Pancreas (tissue), 10 donors: Measurements from ENCODE around the gene BAK1. TPM values are rescaled to one million over a fixed set of nuclear protein-coding genes. Genes with fewer than 3 reads are reported as not detected.
"Not testable (repeated sequence)": the region's sequence is repeated elsewhere in the genome, so short reads cannot be mapped to it uniquely, and the experiment has no call there.

Source experiments
- ATAC-seq, 4 donors: fragments of 200-7000 bp; cut with Tn5 transposase; one replicate each; pipeline versions ENCODE4 v1.8.0 to v1.9.1; 2020; ENCODE audit warnings: mild to moderate bottlenecking in 4 of 4, moderate library complexity in 4 of 4
- DNase-seq, 6 donors: peaks; one replicate each; pipeline ENCODE4 v3.0.0-alpha.2; 2020
- FAIRE-seq: peaks from 2 replicates; lab custom pipeline; 2012; peaks lifted over from hg19 to GRCh38; lab: Jason Lieb, UNC
- H3K27ac ChIP-seq, 4 donors: fragments of 200-600 bp; sonication (generic); 1 replicate in 3 of 4; 2 replicates in 1 of 4; pipeline versions ENCODE4 v1.5.0 to v1.8.0; 2020
- H3K27me3 ChIP-seq, 4 donors: fragments of 200-600 bp; one replicate each; pipeline ENCODE4 v1.8.0; 2021
- H3K36me3 ChIP-seq, 3 donors: fragments of 200-600 bp; sonication (generic) in 1 of 3; one replicate each; pipeline versions ENCODE4 v1.5.0 to v1.8.0; 2020 to 2021
- H3K4me1 ChIP-seq, 3 donors: fragments of 200-600 bp; one replicate each; pipeline ENCODE4 v1.8.0; 2021
- H3K4me3 ChIP-seq, 4 donors: fragments of 200-600 bp; sonication (generic) in 2 of 4; one replicate each; pipeline versions ENCODE4 v1.5.0 to v1.8.0; 2020 to 2021
- H3K9me3 ChIP-seq, 4 donors: fragments of 200-600 bp; one replicate each; pipeline ENCODE4 v1.8.0; 2021
- WGBS, 2 donors: extraction: QIAGEN DNeasy Blood & Tissue Kit; methylation state at CpG; one replicate each; pipeline ENCODE4 v1.1.7; 2013; 5-methylcytosine and 5-hydroxymethylcytosine counted together
- intact Hi-C, 3 donors: fragments of 100-400 bp; cut with DNase I; formaldehyde crosslinking; loops; one replicate each; pipeline versions ENCODE4 v1.11.1 to v1.14.2; 2022
- polyA plus RNA-seq, 2 donors: library from polyadenylated mRNA; stranded (reverse); fragments of 200-250 nt; gene quantifications; one replicate each; pipeline ENCODE4 v1.2.3, GENCODE V29; 2013
- total RNA-seq, 6 donors: library from RNA; stranded (reverse); fragmentation: NEBNext Ultra II Directional in 4 of 6; extraction: Animal tissue kit (Norgen Biotek cat#: 25700) in 4 of 6; gene quantifications; one replicate each; pipeline versions ENCODE4 v1.2.1 to v1.2.4, GENCODE V29; 2021 to 2023
- TF ChIP-seq, protein P1 (sequence below), 4 donors: fragments of 200-600 bp; sonication (generic) in 3 of 4; IDR thresholded peaks; one replicate each; pipeline versions ENCODE4 v1.5.0 to v1.8.0; 2021; ENCODE audit warnings: antibody characterized with exemption in 4 of 4
- donor health status: healthy with polysubstance abuse.
- donor health status: DM: no; HTN: no; CAD: no; lungs with moderate emphysema.
- donor health status: DM: no; HTN: no; CAD: no.
- donor health status: control.
- donor health status: control.
- donor health status: Bipolar disorder and iron deficiency.
- donor health status: DM: yes; HTN: yes; CAD: no.
- donor health status: DM: no; HTN: no; CAD: no.
- donor health status: DM: no; HTN: no; CAD: no.
- donor health status: DM: yes; HTN: yes; CAD: no.

The BAK1 gene
- total and polyA plus RNA-seq, 8 donors: 5.6 to 11.2 (median 7.3) TPM

- ATAC-seq: no peak
- no peak for FAIRE-seq
- intact Hi-C loops: no loop called here
- H3K36me3 ChIP-seq: no peaks in the 10 kb centered on the region
- 82 to 83% methylated on average over 8 of the region's 8 CpGs for WGBS, 2 donors
- DNase-seq: peak in 1 of 6 donors; percentile 15
- H3K27ac ChIP-seq: no peak overlapping the region
- peaks cover 0 to 4% (median 0%) of the 10 kb centered on the region in 3 donors for H3K4me1 ChIP-seq
- H3K27me3 ChIP-seq: no peaks in the 10 kb centered on the region
- H3K4me3 ChIP-seq: no peak overlapping the region
- TF ChIP-seq, protein P1, sequence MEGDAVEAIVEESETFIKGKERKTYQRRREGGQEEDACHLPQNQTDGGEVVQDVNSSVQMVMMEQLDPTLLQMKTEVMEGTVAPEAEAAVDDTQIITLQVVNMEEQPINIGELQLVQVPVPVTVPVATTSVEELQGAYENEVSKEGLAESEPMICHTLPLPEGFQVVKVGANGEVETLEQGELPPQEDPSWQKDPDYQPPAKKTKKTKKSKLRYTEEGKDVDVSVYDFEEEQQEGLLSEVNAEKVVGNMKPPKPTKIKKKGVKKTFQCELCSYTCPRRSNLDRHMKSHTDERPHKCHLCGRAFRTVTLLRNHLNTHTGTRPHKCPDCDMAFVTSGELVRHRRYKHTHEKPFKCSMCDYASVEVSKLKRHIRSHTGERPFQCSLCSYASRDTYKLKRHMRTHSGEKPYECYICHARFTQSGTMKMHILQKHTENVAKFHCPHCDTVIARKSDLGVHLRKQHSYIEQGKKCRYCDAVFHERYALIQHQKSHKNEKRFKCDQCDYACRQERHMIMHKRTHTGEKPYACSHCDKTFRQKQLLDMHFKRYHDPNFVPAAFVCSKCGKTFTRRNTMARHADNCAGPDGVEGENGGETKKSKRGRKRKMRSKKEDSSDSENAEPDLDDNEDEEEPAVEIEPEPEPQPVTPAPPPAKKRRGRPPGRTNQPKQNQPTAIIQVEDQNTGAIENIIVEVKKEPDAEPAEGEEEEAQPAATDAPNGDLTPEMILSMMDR (IDR thresholded peaks at IDR 0.05): no peak
- no peaks in the 10 kb centered on the region for H3K9me3 ChIP-seq
Measured at GRCh38 chr6:33567836-33568235, 12.2 kb downstream of the BAK1 start.

DNA sequence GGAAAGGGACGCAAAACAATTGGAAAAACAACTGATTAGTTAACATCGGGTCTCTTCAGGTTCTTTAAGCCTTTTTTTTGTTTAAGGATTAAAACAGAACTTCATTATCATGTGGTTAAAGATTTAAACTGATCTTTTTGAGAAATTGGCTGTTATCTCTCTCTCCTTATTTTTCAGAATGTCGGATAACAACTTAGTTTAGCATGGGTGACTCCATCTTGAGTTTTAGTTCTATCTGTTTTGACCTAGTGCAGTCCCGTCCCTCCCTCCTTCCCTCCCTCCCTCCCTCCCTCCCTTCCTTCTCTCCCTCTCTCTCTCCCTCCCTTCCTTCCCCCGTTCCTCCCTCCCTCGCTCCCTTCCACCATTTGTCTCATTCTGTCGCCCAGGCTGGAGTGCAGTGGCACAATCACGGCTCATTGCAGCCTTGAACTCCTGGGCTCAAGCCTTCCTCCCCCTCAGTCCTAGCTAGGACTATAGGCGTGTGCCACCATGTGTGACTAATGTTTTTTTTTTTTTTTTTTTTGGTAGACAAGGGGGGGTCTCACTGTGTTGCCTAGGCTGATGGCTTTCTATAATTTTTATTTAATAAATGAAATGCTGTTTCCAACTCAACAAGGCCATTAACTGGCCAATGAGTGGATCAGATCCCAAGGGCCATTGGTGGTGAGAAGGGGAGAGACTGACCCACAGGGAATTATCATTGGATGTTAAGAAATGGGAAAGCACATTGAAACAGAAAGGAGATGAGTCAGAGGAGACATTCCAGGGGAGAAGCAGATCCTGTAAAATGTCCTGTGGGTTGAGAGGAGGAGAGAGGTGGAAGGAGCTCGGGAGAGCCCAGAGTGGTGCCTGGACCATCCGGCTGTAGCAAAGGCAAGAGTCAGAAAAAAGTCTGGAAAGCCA lies 13.6 kb downstream of the BAK1 start:
- Histone ChIP-seq H3K4me3 (no peak overlapping the region), H3K9me3 (no peaks in the 10 kb centered on the region), H3K4me1 (no peaks in the 10 kb centered on the region), H3K27ac (no peak overlapping the region), H3K27me3 (no peaks in the 10 kb centered on the region), H3K36me3 (no peaks in the 10 kb centered on the region)
- FAIRE-seq (no peak), ATAC-seq (no peak), DNase-seq (peak in 1 of 6 donors; percentile 2)
- intact Hi-C loops: no loop called here
- TF ChIP-seq, protein P1 (IDR thresholded peaks at IDR 0.05): no peak
- 63 to 75% methylated on average over 10 to 11 of the region's 11 CpGs for WGBS, 2 donors

DNA sequence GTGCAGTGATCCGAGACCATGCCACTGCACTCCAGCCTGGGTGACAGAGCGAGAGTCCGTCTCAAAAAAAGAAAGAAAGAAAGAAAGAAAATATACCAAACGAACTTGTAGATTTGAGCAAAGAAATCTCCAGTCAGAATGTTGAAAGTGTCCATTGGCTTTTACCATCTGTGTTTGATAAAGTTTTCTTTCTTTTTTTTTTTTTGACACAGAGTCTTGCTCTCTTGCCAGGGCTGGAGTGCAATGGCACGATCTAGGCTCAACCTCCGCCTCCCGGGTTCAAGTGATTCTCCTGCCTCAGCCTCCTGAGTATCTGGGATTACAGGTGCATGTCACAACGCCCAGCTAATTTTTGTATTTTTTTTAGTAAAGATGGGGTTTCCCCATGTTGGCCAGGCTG lies 21.3 kb downstream of the BAK1 start:
- intact Hi-C loops: no loop called here
- peak in 1 of 6 donors; percentile 2 for DNase-seq
- no peak for FAIRE-seq
- Histone ChIP-seq H3K27ac (no peak overlapping the region), H3K4me1 (no peaks in the 10 kb centered on the region), H3K36me3 (no peaks in the 10 kb centered on the region), H3K4me3 (no peak overlapping the region), H3K9me3 (no peaks in the 10 kb centered on the region), H3K27me3 (no peaks in the 10 kb centered on the region)
- TF ChIP-seq, protein P1 (IDR thresholded peaks at IDR 0.05): no peak
- ATAC-seq: no peak
- 81 to 93% methylated on average over 8 of the region's 8 CpGs for WGBS, 2 donors

DNA sequence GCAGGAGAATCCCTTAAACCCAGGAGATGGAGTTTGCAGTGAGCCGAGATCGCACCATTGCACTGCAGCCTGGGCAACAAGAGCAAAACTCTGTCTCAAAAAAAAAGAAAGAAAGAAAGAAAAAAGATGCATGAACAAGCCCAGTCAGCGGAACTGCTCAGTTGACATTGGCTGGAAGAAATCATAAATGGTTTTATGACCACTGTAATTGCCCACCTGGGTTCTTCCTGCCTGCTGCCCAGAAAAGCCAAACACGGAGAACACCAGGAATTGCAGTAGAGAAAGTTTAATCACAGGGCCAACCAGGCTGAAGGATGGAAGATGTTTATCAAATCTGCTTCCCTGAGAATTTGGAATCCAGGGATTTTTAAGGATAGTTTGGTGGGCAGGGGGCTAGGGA lies 22.7 kb downstream of the BAK1 start:
- no peaks in the 10 kb centered on the region for H3K36me3 ChIP-seq
- no peak for DNase-seq
- H3K4me3 ChIP-seq: no peak overlapping the region
- TF ChIP-seq, protein P1 (IDR thresholded peaks at IDR 0.05): no peak
- H3K9me3 ChIP-seq: no peaks in the 10 kb centered on the region
- intact Hi-C loops: no loop called here
- FAIRE-seq: no peak
- no peaks in the 10 kb centered on the region for H3K4me1 ChIP-seq
- whole genome bisulfite sequencing, 2 donors: 93 to 95% methylated on average over 4 of the region's 4 CpGs
- H3K27me3 ChIP-seq: no peaks in the 10 kb centered on the region
- H3K27ac ChIP-seq: no peak overlapping the region
- no peak for ATAC-seq

- H3K27ac ChIP-seq, H3K36me3 ChIP-seq, H3K27me3 ChIP-seq, H3K9me3 ChIP-seq, H3K4me3 ChIP-seq, FAIRE-seq, DNase-seq, intact Hi-C loops, ATAC-seq, H3K4me1 ChIP-seq: not testable (repeated sequence)
- 48 to 55% methylated on average over 3 of the region's 3 CpGs for WGBS, 2 donors
Measured at GRCh38 chr6:33552883-33553282, 27.2 kb downstream of the BAK1 start.
